ENCODE results near the gene DHX16. TPM values are rescaled to one million over a fixed set of nuclear protein-coding genes. Genes with fewer than 3 reads are reported as not detected.
A peak's percentile ranks its signal among the peaks of the same experiment; 100 is the strongest.

DHX16 gene
- total and polyA plus RNA-seq, 9 of the 15 experiments (the other 6 are each of a cell fraction or from before 2014, with no cell fraction given): 14.6 to 66.1 (median 47.5) TPM

GRCh38 chr6:30684386-30685156 is 11.8 kb upstream of the DHX16 start (continued):
- TF ChIP-seq HDAC1 (IDR thresholded peaks at IDR 0.05) (no peak), CTBP1 (IDR thresholded peaks at IDR 0.05; ENCODE audit: borderline replicate concordance) (no peak), SREBF1 (IDR thresholded peaks at IDR 0.05; ENCODE audit: borderline replicate concordance, low read depth, low read length) (no peak), PHTF2 (CRISPR knock-in tag; IDR thresholded peaks at IDR 0.05) (no peak), KDM2B (CRISPR knock-in tag; IDR thresholded peaks at IDR 0.05) (no peak), ZNF23 (CRISPR knock-in tag; IDR thresholded peaks at IDR 0.05) (no peak), SRF (CRISPR knock-in tag; IDR thresholded peaks at IDR 0.05) (0 out of 4 replicates have a peak, but pooled peaks of 1 of the 2 experiments have one; percentile 6), HDAC2 (IDR thresholded peaks at IDR 0.05) (no peak), ETV5 (CRISPR knock-in tag; IDR thresholded peaks at IDR 0.05; ENCODE audit: low read depth) (no peak; the same call in 1 of the 2 replicates), NRF1 (conservative IDR thresholded peaks at IDR 0.05 in 1 of 2, IDR thresholded peaks at IDR 0.05 in 1 of 2) (no peak), RBM22 (IDR thresholded peaks at IDR 0.05; ENCODE audit: low read depth, low read length, poor library complexity, severe bottlenecking) (no peak), CAMTA2 (CRISPR knock-in tag; conservative IDR thresholded peaks at IDR 0.05) (no peak), TFAM (CRISPR knock-in tag; conservative IDR thresholded peaks at IDR 0.05) (no peak), FOS (IDR thresholded peaks at IDR 0.05; ENCODE audit: extremely low read depth, insufficient read length) (no peak), KLF16 (IDR thresholded peaks at IDR 0.05) (no peak), ZNF280A (IDR thresholded peaks at IDR 0.05; ENCODE audit: low read depth, partially characterized antibody) (no peak), E4F1 (CRISPR knock-in tag; IDR thresholded peaks at IDR 0.05; ENCODE audit: borderline replicate concordance) (no peak), SMAD4 (CRISPR knock-in tag; conservative IDR thresholded peaks at IDR 0.05) (0 out of 2 replicates have a peak, but pooled peaks have one; percentile 20), KLF6 (CRISPR knock-in tag; IDR thresholded peaks at IDR 0.05; ENCODE audit: borderline replicate concordance) (no peak), ZFP36 (IDR thresholded peaks at IDR 0.05; ENCODE audit: low read depth, low read length, partially characterized antibody) (no peak), ZBED1 (IDR thresholded peaks at IDR 0.05) (no peak), SRSF3 (IDR thresholded peaks at IDR 0.05; ENCODE audit: insufficient read depth, low read length) (no peak), ATF6 (CRISPR knock-in tag; IDR thresholded peaks at IDR 0.05) (no peak), ZNF354B (CRISPR knock-in tag; IDR thresholded peaks at IDR 0.05) (no peak), ZNF316 (IDR thresholded peaks at IDR 0.05) (no peak)

Data from K562 (cell line).